ENCODE data around the gene UFD1.

The UFD1 gene

DNA sequence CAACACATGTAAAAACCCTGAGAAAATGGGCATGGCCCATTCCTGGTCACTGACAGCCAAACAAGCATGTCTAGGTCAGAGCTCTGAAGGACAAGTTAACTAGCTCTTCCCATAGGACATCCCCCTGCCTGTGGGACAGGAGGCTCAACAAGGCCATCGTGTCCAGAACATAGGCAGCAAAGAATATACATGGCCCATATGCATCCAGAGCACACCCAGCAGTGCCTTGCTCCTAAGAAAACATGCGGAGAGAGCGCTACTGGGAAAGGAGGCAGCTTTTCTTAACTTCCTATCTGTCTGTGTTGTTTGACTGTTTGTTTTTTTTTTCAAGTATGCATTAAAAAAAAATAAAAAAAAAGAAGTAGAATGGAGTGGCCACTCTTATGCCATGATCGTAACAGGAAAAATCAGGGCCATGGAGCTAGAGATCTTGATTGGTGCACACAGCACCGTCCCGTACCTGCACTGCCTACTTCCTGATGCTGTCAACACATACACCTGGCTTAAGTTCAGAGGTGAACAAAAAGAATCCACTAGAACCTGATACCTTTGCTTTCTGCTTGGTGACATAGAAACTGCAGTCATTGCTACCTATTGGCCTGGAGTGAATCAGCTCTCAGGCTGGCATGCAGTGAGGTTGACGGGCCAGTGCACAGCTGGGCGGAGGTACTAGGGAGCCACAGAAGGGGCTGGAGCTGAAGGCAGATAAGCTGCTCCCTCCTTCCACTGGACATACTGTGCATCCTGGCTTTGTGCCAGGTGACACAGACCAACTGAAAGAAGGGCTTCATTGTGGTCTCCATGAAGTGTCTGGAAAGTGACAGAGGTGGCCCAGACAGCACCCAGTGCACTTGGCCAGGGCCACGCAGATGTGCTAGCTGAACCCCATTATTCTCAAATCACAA is 11.9 kb downstream of the UFD1 start:
- no peak for DNase-seq

DNA sequence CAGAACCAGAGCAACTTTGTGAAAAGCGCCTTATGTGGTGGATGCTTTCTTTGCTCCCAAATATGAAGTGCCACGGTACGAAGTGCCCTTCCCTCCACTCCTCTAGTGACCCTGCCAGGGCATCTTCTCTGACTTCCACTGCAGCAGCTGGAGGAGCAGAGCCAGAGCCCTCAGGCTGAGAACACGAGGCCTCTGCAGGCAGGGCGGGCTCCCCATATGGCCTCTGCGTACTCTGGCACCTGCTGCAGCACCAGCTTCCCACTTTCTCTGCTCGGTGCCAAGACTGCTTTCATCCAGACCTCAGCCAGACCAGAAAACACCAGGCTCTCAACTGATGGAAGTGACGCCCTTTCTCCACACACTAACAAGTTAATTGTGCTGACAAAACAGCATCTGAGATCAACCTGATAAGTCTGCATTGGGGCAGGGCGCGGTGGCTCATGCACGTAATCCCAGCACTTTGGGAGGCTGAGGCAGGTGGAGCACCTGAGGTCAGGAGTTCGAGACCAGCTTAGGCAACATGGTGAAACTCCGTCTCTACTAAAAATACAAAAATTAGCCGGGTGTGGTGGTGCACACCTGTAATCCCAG is 12.8 kb downstream of the UFD1 start:
- DNase-seq: no peak

DNA sequence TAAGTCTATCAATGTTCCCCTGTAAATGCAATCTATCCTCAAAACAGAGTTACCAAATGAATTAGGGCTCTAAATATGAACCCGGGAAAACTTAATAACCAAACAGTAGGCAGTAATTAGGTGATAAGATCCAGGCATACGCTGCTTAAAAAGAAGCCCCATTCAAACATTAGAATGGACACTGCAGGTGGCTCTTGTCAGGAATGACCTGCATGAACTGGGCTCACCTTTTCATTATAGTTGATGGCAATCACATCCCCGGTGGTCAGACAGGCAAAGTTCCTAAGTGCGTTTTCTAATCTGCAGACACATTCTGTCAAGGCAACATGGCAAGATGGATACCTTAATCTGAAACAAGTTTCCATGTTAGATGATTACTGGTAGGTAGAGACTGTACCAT is 14.0 kb downstream of the UFD1 start:
- no peak for DNase-seq

DNA sequence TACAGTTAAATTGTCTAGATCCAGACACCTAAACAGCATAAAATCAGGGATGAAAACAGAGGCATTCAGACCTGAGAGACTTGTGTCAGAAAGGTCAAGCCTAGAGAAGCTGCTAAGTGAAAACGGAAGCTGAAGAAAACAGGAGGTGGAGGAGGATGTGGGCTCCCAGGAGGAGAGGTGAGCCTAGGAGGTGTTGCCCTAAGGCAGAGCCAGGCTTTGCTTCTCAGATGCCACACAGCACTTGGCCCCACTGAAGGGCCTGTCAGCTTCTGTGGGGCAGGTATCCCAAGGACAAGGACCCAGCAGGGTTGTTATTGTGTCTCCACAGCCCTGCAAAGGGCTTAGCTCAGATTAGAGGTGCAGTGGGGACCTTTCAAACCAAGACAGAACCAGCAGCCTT is 14.4 kb downstream of the UFD1 start:
- no peak for DNase-seq

DNA sequence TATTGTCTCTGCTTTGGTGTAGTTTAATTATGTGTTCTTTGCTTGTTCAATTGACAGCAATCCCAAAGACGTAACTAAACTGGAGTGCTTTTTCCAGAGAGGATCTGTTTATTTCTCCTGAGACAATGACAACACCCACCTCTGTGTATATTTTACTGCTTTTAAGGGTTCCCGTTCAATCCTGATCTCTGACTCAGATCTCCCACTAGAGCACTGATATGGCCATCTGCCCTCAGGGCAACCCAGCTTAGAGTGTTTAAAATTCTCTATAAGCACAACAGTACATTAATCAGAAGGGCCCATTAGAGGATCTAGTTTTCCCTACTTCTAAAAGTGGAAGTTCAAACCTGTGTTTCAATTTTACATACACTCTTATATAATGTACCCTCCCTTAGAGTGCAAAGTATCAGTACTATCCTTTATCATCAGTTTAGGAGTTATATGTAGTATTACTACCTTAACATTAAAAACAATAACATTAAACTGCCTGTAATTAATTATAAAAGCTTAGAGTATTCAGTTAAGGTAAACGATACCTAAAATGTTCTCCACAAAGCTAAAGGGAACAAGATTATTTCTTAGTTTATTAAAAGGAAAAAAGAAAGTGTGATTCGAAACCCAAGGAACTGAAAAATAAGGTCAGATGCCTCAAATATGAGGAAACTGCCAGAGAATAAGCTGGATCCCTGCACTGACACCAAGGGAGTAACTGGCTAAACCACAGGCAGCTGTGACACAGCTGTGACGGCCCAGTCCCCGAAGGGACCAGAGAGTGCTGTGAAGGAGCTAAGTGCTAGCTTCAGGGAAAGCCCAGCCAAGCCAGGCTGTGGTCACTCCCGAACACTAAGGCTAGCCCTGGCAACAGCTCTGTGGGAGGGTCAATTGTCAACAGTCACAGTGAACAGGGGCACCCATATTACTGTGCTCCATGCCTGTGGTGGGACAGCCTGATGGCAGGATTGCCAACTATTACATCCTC is 15.2 kb downstream of the UFD1 start:
- no peak for DNase-seq

- DNase-seq: no peak
Observed at GRCh38 chr22:19463008-19463407, 16.0 kb downstream of the UFD1 start.

GRCh38 chr22:19461506-19461905 is 17.5 kb downstream of the UFD1 start:
- DNase-seq: no peak

- DNase-seq: no peak
Observed at GRCh38 chr22:19460036-19460435, 19.0 kb downstream of the UFD1 start.

GRCh38 chr22:19457828-19458428 is 21.1 kb downstream of the UFD1 start:
- no peak for DNase-seq

- DNase-seq: no peak
Observed at GRCh38 chr22:19456541-19456940, 22.5 kb downstream of the UFD1 start.

DNA sequence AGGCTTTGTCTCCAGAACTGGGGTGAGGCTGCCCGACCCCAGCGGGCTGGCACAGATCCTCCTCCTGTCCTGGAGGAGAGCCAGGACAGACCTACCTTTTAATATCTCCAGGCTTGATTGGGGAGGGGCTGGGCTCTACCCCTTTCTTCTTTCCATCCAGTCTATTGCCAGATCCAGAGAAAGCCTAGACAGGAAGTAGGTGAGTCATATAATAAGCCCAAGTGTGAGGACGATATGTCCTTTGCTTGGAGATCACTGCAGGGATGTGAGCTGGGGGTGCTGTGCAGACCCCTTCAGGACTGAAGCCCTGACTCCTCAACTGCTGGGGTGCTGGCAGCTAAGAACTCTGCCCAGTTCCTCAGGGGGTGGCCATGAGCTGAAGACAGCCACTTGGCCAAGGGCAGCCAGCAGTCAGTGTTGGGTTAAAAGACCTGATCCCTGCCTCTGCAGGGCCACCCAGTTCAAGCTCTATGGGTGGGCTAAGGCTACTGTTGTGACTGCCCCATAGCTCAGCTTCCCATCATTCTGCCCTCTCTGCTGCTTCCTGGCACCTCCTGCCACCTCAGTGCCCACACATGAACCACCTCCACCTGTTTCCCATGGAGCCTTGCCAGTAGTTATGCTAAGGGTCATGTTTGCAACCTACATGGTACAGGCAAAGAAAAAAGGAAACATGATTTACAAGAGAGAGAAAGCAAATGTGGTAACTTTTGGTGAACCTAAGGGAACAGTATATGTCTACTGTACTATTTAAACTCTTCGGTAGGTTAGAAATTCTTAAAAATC is 23.2 kb downstream of the UFD1 start:
- DNase-seq: no peak

DNA sequence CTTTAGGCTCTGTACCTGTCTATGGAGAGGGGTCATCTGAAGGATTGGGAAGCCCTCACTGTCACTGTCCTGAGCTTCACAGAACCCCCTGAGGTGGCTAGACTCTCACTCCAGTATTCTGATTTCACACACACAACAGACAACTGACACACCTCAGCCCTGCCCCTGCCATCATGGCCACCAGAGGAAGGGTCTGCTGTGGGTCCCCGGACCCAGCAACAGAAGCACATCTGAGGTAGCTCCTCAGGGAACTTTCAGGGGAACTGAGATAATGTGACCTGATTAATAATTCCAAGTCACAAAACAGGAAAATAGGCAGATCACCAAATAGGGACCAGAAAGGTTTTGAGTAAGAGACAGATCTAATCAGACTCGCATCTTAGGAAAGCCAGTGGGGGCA is 24.0 kb downstream of the UFD1 start:
- no peak for DNase-seq

DNA sequence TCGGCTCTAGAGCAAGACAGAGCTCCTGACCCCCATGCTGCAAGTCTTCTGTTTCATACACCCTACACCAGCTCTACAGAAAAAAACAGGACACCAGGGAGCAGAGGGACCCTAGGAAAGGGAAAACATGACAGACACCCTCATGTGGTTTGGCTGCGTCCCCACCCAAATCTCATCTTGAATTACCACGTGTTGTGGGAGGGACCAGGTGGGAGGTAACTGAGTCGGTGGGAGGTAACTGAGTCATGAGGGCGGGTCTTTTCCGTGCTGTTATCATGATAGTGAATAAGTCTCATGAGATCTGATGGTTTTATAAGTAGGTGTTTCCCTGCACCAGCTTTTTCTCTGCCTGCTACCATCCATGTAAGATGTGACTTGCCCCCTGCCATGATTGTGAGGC is 24.8 kb downstream of the UFD1 start:
- no peak for DNase-seq

GRCh38 chr22:19453718-19454117 is 25.3 kb downstream of the UFD1 start:
- no peak for DNase-seq

- no peak for DNase-seq
Observed at GRCh38 chr22:19451570-19451969, 27.4 kb downstream of the UFD1 start.

- DNase-seq: no peak
Observed at GRCh38 chr22:19450363-19451175, 28.4 kb downstream of the UFD1 start.

DNA sequence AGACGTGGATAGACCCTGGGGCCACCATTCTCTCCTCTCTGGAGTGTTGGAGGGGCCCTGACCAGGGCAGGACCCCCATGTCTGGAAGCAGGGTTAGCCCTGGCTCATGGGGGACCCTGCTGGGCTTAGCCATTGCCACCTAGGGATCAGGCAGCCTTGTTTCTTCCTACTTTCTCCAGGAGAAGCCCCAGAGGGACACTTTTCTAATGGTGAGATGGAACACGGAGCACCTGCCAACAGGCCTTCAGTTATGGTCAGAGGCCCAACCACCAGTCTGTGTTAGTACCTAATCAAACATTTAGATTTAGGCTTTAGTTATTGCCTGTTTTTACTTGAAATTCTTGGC is 29.6 kb downstream of the UFD1 start:
- DNase-seq: no peak

- no peak for DNase-seq
Observed at GRCh38 chr22:19448739-19449421, 30.1 kb downstream of the UFD1 start.

GRCh38 chr22:19448076-19448607 is 30.9 kb downstream of the UFD1 start:
- no peak for DNase-seq

DNA sequence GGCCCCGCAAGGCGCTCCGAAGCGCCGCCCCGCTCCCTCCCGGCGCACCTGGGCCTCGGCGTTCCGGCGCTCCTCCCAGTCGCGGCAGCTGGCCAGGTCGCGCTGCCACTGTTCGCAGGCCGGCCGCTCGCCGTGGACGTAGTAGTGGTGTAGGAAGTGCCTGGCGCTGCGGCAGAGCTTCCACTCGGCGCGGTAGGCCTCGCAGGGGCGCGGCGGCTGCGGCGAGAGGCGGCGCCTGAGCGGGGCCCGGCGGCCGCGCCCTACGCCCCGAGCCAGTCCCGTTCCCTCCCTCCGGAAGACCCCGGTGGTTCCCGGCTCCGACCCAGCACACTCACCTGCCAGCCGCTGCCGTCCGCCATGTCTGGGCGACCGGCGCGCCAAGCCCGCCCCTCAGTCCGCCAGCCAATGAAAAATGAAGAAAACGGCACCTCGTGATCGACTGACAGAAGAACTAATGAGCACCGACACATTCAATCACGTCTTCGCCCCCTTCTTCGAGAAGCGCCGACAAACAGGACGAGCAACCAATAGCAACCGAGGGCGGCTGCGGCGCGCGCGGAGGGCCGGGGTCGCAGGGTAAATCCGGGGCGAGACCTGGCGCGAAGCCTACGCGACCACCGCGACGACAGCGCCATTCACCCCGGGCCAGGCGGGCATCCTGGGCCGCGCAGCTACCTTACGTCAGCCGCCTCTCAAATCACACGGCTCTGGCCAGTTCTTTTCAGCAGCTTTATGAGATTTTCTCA is 31.5 kb downstream of the UFD1 start, which contains the start of gene C22orf39:
TSS of gene C22orf39 (minus strand) at position 382 of the 746 bp plus-strand sequence. CDS start at position 359, 23 bp downstream.
- DNase-seq: peak; percentile 77
